ENCODE results near the gene PPM1F. TPM values are rescaled to one million over a fixed set of nuclear protein-coding genes. Genes with fewer than 3 reads are reported as not detected.

Gene PPM1F
- polyA plus RNA-seq, 1 donor from 2014 or later = 28.3 TPM

GRCh38 chr22:21917181-21917958 lies 35.3 kb downstream of the PPM1F start:
- Histone ChIP-seq H3K4me2 (ENCODE audit: low read length) (no peak overlapping the region), H3K27me3 (ENCODE audit: insufficient read depth, low read depth, low read length) (no peaks in the 10 kb centered on the region), H3F3A (ENCODE audit: insufficient read depth, low read length, poor library complexity, severe bottlenecking) (no peaks in the 10 kb centered on the region), H3K79me2 (replicated peaks; ENCODE audit: insufficient read depth, low read length) (no peaks in the 10 kb centered on the region), H2AFZ (ENCODE audit: low read depth, low read length) (no peak overlapping the region), H3K9me2 (ENCODE audit: insufficient read depth, low read length) (no peaks in the 10 kb centered on the region), H3K9ac (ENCODE audit: low read length) (no peak overlapping the region), H3K9me3 (ENCODE audit: low read length) (no peaks in the 10 kb centered on the region), H3K27ac (ENCODE audit: low read length) (no peak overlapping the region), H4K20me1 (ENCODE audit: insufficient read depth) (no peaks in the 10 kb centered on the region), H3K36me3 (ENCODE audit: insufficient read depth, low read length) (no peaks in the 10 kb centered on the region), H3K4me3 (ENCODE audit: low read length) (no peak overlapping the region)
- TF ChIP-seq CTCF (IDR thresholded peaks at IDR 0.05; ENCODE audit: poor library complexity, severe bottlenecking) (no peak), MXI1 (conservative IDR thresholded peaks at IDR 0.05; ENCODE audit: poor library complexity, severe bottlenecking) (no peak), REST (IDR thresholded peaks at IDR 0.05; ENCODE audit: borderline replicate concordance) (no peak), RAD21 (conservative IDR thresholded peaks at IDR 0.05) (no peak), TAF1 (IDR thresholded peaks at IDR 0.05; ENCODE audit: low read depth) (no peak), EP300 (conservative IDR thresholded peaks at IDR 0.05; ENCODE audit: poor library complexity, severe bottlenecking) (no peak), EZH2 (IDR thresholded peaks at IDR 0.05; ENCODE audit: borderline replicate concordance, insufficient read depth, low read length, poor library complexity, severe bottlenecking) (no peak), POLR2AphosphoS5 (IDR thresholded peaks at IDR 0.05) (no peak), SMC3 (conservative IDR thresholded peaks at IDR 0.05; ENCODE audit: poor library complexity) (no peak)

- Histone ChIP-seq H3K9ac (ENCODE audit: low read length) (no peak overlapping the region), H3K4me2 (ENCODE audit: low read length) (no peak overlapping the region), H2AFZ (ENCODE audit: low read depth, low read length) (no peak overlapping the region), H3K36me3 (ENCODE audit: insufficient read depth, low read length) (no peaks in the 10 kb centered on the region), H3K4me3 (ENCODE audit: low read length) (no peak overlapping the region), H3K9me2 (ENCODE audit: insufficient read depth, low read length) (no peaks in the 10 kb centered on the region), H3K27ac (ENCODE audit: low read length) (no peak overlapping the region), H3K79me2 (replicated peaks; ENCODE audit: insufficient read depth, low read length) (no peaks in the 10 kb centered on the region), H3F3A (ENCODE audit: insufficient read depth, low read length, poor library complexity, severe bottlenecking) (no peaks in the 10 kb centered on the region), H3K9me3 (ENCODE audit: low read length) (no peaks in the 10 kb centered on the region), H3K27me3 (ENCODE audit: insufficient read depth, low read depth, low read length) (no peaks in the 10 kb centered on the region), H4K20me1 (ENCODE audit: insufficient read depth) (no peaks in the 10 kb centered on the region)
- no peak for TF ChIP-seq POLR2AphosphoS5 (IDR thresholded peaks at IDR 0.05)
- no peak for TF ChIP-seq MXI1 (conservative IDR thresholded peaks at IDR 0.05; ENCODE audit: poor library complexity, severe bottlenecking)
- no peak for TF ChIP-seq EZH2 (IDR thresholded peaks at IDR 0.05; ENCODE audit: borderline replicate concordance, insufficient read depth, low read length, poor library complexity, severe bottlenecking)
- TF ChIP-seq SMC3 (conservative IDR thresholded peaks at IDR 0.05; ENCODE audit: poor library complexity) = no peak
- TF ChIP-seq REST (IDR thresholded peaks at IDR 0.05; ENCODE audit: borderline replicate concordance) = no peak
- TF ChIP-seq CTCF (IDR thresholded peaks at IDR 0.05; ENCODE audit: poor library complexity, severe bottlenecking) = no peak
- no peak for TF ChIP-seq TAF1 (IDR thresholded peaks at IDR 0.05; ENCODE audit: low read depth)
- no peak for TF ChIP-seq EP300 (conservative IDR thresholded peaks at IDR 0.05; ENCODE audit: poor library complexity, severe bottlenecking)
- no peak for TF ChIP-seq RAD21 (conservative IDR thresholded peaks at IDR 0.05)
Measured at GRCh38 chr22:21916309-21916918, 36.2 kb downstream of the PPM1F start.

Data from neural cell (in vitro differentiated cells).